Measurements from ENCODE around the gene MCAT.

The MCAT gene

DNA sequence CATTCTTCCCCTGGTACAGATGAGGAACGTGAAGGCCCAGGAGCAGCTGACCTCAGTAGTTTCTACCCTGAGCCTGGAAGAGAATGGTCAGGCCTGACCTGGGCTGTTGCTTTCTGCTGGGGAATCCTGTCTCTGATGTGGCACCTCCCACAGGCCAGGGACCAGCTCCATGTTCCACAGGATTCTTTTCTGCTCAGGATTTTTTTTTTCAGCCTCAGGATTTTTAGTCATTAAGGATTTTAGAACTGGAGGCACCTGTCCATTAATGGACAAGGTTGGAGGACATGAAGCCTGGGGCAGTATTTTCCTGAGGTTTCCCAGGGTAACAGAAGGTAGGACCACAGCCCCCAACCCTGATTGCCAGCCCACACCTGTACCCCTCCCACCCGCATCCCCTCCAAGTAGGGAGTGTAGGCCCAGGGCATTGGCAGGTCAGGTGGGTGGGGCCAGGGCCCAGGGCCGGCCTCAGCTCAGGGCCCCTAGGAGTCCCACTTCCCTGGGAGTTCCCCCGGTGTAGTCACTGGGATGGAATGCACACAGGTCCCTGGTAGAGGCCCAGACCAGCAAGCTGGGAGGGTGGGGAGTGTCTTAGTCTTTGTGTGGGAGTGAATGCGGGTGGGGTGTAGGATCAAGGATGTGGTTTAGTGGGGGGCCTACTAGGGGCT, 16.6 kb downstream of the MCAT start:
- TF ChIP-seq, protein P1, sequence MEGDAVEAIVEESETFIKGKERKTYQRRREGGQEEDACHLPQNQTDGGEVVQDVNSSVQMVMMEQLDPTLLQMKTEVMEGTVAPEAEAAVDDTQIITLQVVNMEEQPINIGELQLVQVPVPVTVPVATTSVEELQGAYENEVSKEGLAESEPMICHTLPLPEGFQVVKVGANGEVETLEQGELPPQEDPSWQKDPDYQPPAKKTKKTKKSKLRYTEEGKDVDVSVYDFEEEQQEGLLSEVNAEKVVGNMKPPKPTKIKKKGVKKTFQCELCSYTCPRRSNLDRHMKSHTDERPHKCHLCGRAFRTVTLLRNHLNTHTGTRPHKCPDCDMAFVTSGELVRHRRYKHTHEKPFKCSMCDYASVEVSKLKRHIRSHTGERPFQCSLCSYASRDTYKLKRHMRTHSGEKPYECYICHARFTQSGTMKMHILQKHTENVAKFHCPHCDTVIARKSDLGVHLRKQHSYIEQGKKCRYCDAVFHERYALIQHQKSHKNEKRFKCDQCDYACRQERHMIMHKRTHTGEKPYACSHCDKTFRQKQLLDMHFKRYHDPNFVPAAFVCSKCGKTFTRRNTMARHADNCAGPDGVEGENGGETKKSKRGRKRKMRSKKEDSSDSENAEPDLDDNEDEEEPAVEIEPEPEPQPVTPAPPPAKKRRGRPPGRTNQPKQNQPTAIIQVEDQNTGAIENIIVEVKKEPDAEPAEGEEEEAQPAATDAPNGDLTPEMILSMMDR (IDR thresholded peaks at IDR 0.05; ENCODE audit: borderline replicate concordance, insufficient read depth, low read depth, low read length), result no peak
- no peak overlapping the region for H3K4me3 ChIP-seq (ENCODE audit: low read depth, low read length)

- TF ChIP-seq, protein P1 (IDR thresholded peaks at IDR 0.05; ENCODE audit: borderline replicate concordance, insufficient read depth, low read depth, low read length), result no peak
- H3K4me3 ChIP-seq (ENCODE audit: low read depth, low read length), result peak overlapping the region; percentile 3
Measured at GRCh38 chr22:43118953-43119458, 24.2 kb downstream of the MCAT start.

DNA sequence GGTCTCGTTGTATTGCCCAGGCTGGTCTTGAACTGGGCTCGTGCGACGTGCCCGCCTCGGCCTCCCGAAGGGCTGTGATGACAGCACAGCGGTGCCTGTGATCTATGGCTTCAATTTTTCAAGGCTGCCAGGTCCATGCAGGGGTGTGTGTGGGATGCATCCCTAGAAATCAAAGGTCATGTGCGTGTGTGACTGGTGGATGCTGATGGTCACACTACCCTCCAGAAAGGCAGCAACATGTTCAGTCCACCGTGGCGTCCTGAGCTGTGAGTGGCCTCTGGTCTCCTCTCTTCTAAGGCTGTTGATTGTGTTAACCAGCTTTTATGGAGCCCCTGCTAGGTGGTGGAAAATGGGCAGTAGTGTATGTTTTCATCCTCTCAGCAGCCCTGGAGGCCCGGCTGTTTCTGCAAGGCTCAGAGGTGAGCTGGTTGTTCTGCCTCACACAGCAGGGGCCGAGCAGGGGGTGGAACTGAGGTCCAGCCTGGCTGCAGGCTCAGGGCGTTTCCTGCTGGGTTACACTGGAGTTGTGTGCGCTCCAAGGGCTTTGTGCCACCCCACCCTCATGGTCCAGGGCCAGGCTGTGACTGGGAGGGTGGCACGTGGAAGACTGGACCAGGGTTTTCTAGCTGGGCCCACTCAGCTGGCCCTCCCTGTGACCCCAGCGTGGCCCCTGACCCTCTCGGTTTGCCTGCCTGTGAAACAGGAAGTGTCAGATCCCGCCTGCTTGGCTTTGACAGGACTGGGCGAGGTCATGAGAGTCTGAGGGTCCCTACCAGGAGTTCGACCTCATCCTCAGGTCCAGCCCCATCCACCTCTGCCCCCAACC, 25.0 kb downstream of the MCAT start:
- peak overlapping the region; percentile 3 for H3K4me3 ChIP-seq (ENCODE audit: low read depth, low read length)
- TF ChIP-seq, protein P1 (IDR thresholded peaks at IDR 0.05; ENCODE audit: borderline replicate concordance, insufficient read depth, low read depth, low read length), result no peak

DNA sequence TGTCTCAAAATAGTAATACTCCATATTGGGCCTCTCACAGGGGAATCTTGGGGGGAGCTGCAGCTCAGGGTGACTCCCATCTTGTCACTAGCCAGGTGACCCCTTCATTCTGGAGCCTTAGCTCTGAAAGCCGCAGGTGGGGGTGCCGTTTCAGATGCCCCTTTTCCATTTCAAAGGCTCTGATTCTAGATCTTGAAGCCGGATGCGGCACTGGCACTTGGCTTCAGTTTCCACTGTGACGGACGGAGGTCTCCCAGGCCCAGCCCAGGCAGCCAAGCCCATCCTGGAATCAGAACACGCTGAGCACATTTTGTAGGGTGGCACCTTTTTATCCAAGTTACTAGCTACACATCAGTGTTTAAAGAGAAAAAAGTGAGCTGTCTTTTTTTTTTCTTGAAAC, 26.3 kb downstream of the MCAT start:
- TF ChIP-seq, protein P1 (IDR thresholded peaks at IDR 0.05; ENCODE audit: borderline replicate concordance, insufficient read depth, low read depth, low read length), result no peak
- no peak overlapping the region for H3K4me3 ChIP-seq (ENCODE audit: low read depth, low read length)

GRCh38 chr22:43114958-43115357, 28.2 kb downstream of the MCAT start:
- TF ChIP-seq, protein P1 (IDR thresholded peaks at IDR 0.05; ENCODE audit: borderline replicate concordance, insufficient read depth, low read depth, low read length), result no peak
- no peak overlapping the region for H3K4me3 ChIP-seq (ENCODE audit: low read depth, low read length)

DNA sequence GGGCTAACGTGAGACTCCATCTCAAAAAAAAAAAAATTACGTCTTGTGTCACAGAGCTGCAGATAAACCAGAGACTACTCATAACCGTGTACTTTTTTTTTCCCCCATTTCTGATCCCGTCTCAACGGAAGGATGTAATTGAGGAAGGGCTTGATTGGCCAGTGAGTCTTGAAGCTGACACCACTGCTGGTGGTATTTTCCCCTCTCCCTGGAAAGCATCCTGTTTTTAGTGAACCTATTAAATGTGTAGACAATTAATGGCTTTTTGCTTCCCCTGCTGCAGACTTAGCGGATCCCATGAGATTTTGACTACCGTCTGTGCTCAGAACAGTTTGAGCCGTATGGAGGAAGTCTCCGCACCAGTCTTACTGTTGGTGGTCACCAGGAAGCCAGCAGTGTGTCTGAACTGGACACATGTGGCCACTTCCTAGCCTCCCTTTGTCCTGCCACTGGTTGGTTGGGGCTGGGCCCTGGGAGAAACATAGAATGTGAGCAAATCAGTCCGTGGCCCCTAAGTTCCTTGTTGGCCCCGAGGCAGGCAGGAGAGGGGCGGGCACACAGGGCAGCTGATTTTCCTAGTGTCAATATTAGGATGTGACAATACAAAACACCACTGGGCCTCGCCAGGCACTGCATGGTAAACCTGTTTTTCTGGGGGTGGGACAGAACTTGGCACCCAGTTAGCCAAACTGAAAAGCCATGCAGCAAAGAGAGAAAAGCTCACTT, 29.5 kb downstream of the MCAT start:
- TF ChIP-seq, protein P1 (IDR thresholded peaks at IDR 0.05; ENCODE audit: borderline replicate concordance, insufficient read depth, low read depth, low read length), result no peak
- H3K4me3 ChIP-seq (ENCODE audit: low read depth, low read length), result no peak overlapping the region
